HepG2 (cell line): ENCODE measurements around the gene EGR4. TPM values are rescaled to one million over a fixed set of nuclear protein-coding genes. Genes with fewer than 3 reads are reported as not detected.

ENCODE experiments used
- ATAC-seq: fragments of 200-7000 bp; cut with Tn5 transposase; 3 replicates; pipeline ENCODE4 v1.9.1; 2020; ENCODE audit warnings: mild to moderate bottlenecking, moderate library complexity
- BruUV-seq: library from RNA; stranded (reverse); fragments of 400-500 nt; replicated peaks from 2 replicates; lab custom pipeline; 2021; lab: Mats Ljungman, UMichigan
- CTCF ChIA-PET: fragments of 300-600 bp; formaldehyde crosslinking; extraction: SDS; loops from one replicate; lab custom pipeline; 2021; ENCODE audit warnings: low total read pairs, inconsistent platforms, low intra/inter-chr PET ratio; lab: Yijun Ruan, JAX
- POLR2A ChIA-PET: fragments of 350-600 bp; sonication (Branson Sonifier 250); formaldehyde crosslinking; loops from one replicate; lab custom pipeline; 2020; ENCODE audit warnings: antibody characterized with exemption, inconsistent platforms; lab: Yijun Ruan, JAX
- DNase-seq: peaks from one replicate; pipeline ENCODE4 v3.0.0-alpha.2; 2015; ENCODE audit warnings: low spot score
- FAIRE-seq: peaks from 3 replicates; lab custom pipeline; 2011; peaks lifted over from hg19 to GRCh38; lab: Jason Lieb, UNC
- H2AFZ ChIP-seq: one replicate; pipeline ENCODE4 v1.6.1; 2011; ENCODE audit warnings: low read length, inconsistent platforms
- H3K27ac ChIP-seq: fragments of 300-600 bp; 3 replicates; pipeline ENCODE4 v1.8.0; 2011; ENCODE audit warnings: mixed run types, mild to moderate bottlenecking, mixed read lengths, low read length, inconsistent platforms; ENCODE audit not compliant: insufficient read depth; ENCODE audit errors: extremely low read length
- H3K27me3 ChIP-seq, 2 experiments: fragments of 200-600 bp in 1 of 2; 2 replicates in 1 of 2; 3 replicates in 1 of 2; pipeline versions ENCODE4 v1.6.0 to v1.8.0; 2011; ENCODE audit warnings: low read length in 2 of 2, mild to moderate bottlenecking in 2 of 2, moderate library complexity in 2 of 2, inconsistent platforms in 1 of 2; ENCODE audit not compliant: insufficient read depth in 2 of 2, control insufficient read depth in 1 of 2
- H3K36me3 ChIP-seq, 2 experiments: fragments of 200-600 bp in 1 of 2; replicated peaks in 1 of 2; 2 replicates in 1 of 2; 3 replicates in 1 of 2; pipeline versions ENCODE4 v1.5.1 to v1.8.0; 2011; ENCODE audit warnings: low read length in 2 of 2, inconsistent platforms in 1 of 2; ENCODE audit not compliant: insufficient read depth in 2 of 2, control insufficient read depth in 1 of 2
- H3K4me1 ChIP-seq: 2 replicates; pipeline ENCODE4 v1.5.1; 2012; ENCODE audit warnings: low read length, inconsistent platforms; ENCODE audit not compliant: insufficient read depth
- H3K4me2 ChIP-seq: 2 replicates; pipeline ENCODE4 v1.6.0; 2011; ENCODE audit warnings: low read depth, low read length, inconsistent platforms
- H3K4me3 ChIP-seq, 3 experiments: fragments of 200-600 bp in 1 of 3; sonication (generic), shearing (Covaris generic) in 1 of 3; replicated peaks in 1 of 3; 2 replicates each; pipeline ENCODE4 v1.5.1; 2011 to 2016; ENCODE audit warnings: low read length in 3 of 3, inconsistent platforms in 2 of 3, low read depth in 2 of 3, mild to moderate bottlenecking in 2 of 3, control low read depth in 1 of 3, mixed read lengths in 1 of 3; ENCODE audit not compliant: insufficient read depth in 1 of 3
- H3K79me2 ChIP-seq: one replicate; pipeline ENCODE4 v1.6.1; 2011; ENCODE audit warnings: low read length, inconsistent platforms; ENCODE audit not compliant: insufficient read depth
- H3K9ac ChIP-seq: 2 replicates; pipeline ENCODE4 v1.6.0; 2011; ENCODE audit warnings: mild to moderate bottlenecking, low read depth, low read length, inconsistent platforms; ENCODE audit not compliant: insufficient read depth
- H3K9me3 ChIP-seq: 2 replicates; pipeline ENCODE4 v1.5.1; 2012; ENCODE audit warnings: mild to moderate bottlenecking, low read length
- H4K20me1 ChIP-seq: 2 replicates; pipeline ENCODE4 v1.6.0; 2011; ENCODE audit warnings: inconsistent platforms, mild to moderate bottlenecking, low read length, moderate library complexity; ENCODE audit not compliant: insufficient read depth
- AGO2 ChIP-seq: fragments of 200-400 bp; formaldehyde crosslinking; optimal IDR thresholded peaks from 2 replicates; pipeline ENCODE3; 2017; ENCODE audit warnings: mild to moderate bottlenecking, low read depth, low read length, moderate library complexity
- ATF7 ChIP-seq, 2 experiments: fragments of 450-650 bp in 1 of 2; sonication (generic) in 1 of 2; formaldehyde crosslinking in 1 of 2; IDR thresholded peaks; 2 replicates each; pipeline versions ENCODE4 v1.4.0 to v1.6.1; 2016 to 2020; ENCODE audit warnings: antibody characterized with exemption in 1 of 2, mild to moderate bottlenecking in 1 of 2, missing genetic modification reagents in 1 of 2
- MAX ChIP-seq: IDR thresholded peaks from 2 replicates; pipeline ENCODE4 v1.6.1; 2012; ENCODE audit warnings: inconsistent platforms
- PTBP1 ChIP-seq: fragments of 200-400 bp; formaldehyde crosslinking; IDR thresholded peaks from 2 replicates; pipeline ENCODE4 v1.6.1; 2018; ENCODE audit warnings: low read length, low read depth; ENCODE audit not compliant: poor library complexity, severe bottlenecking
- SIX4 ChIP-seq: sonication (generic); formaldehyde crosslinking; IDR thresholded peaks from 2 replicates; pipeline ENCODE4 v1.4.0; 2020; ENCODE audit warnings: missing genetic modification reagents
- ZNF263 ChIP-seq: sonication (generic); formaldehyde crosslinking; IDR thresholded peaks from 2 replicates; pipeline ENCODE4 v1.4.0; 2020; ENCODE audit warnings: missing genetic modification reagents
- ZNF687 ChIP-seq: sonication (generic); formaldehyde crosslinking; IDR thresholded peaks from 2 replicates; pipeline ENCODE4 v1.5.1; 2020; ENCODE audit warnings: mild to moderate bottlenecking, missing genetic modification reagents, moderate library complexity
- ZXDC ChIP-seq: sonication (generic); formaldehyde crosslinking; IDR thresholded peaks from 2 replicates; pipeline ENCODE4 v1.5.0; 2020; ENCODE audit warnings: mild to moderate bottlenecking, missing genetic modification reagents
- WGBS: methylation state at CpG from one replicate; pipeline ENCODE4 v1.1.6; 2017; ENCODE audit warnings: low lambda C conversion rate; 5-methylcytosine and 5-hydroxymethylcytosine counted together
- in situ Hi-C: cut with HindIII; loops from 2 replicates; pipeline ENCODE4 v1.10.0; 2017; ENCODE audit warnings: low pct_unique_long_range_greater_than_20kb; ENCODE audit not compliant: extremely low pct_ligation_motif_present
- intact Hi-C: fragments of 100-400 bp; cut with micrococcal nuclease; formaldehyde crosslinking; loops from one replicate; pipeline ENCODE4 v1.10.0; 2022; ENCODE audit not compliant: unreplicated experiment
- polyA plus RNA-seq, 8 experiments: library from polyadenylated mRNA; depleted of rRNA in 3 of 8; stranded (reverse) in 7 of 8; unstranded in 1 of 8; fragments of >200 nt; fragmentation: Illumina TruSeq in 4 of 8; extraction: Trizol in 4 of 8; gene quantifications; 2 replicates each; pipeline versions ENCODE4 v1.2.1 to v1.2.3, GENCODE V29; 2011 to 2016; ENCODE audit warnings: low read depth in 4 of 8, missing spikeins in 1 of 8, mixed read lengths in 1 of 8; ENCODE audit not compliant: insufficient read depth in 1 of 8
- total RNA-seq, 5 experiments: library from RNA; depleted of rRNA; stranded (reverse); fragments of >200 nt; fragmentation: Illumina TruSeq; extraction: Trizol; gene quantifications; 2 replicates each; pipeline ENCODE4 v1.2.3, GENCODE V29; 2016; ENCODE audit warnings: low read depth in 1 of 5

The EGR4 gene
- total and polyA plus RNA-seq, 2 of the 13 experiments (the other 11 are each of a cell fraction or from before 2014, with no cell fraction given): not detected

GRCh38 chr2:73264332-73264606 lies 29.1 kb downstream of the EGR4 start:
- DNase-seq (no peak), ATAC-seq (no peak), FAIRE-seq (no peak)
- Histone ChIP-seq H3K9me3 (no peaks in the 10 kb centered on the region), H2AFZ (no peak overlapping the region), H3K4me1 (peaks cover 51% of the 10 kb centered on the region), H3K4me2 (no peak overlapping the region), H3K79me2 (no peaks in the 10 kb centered on the region), H3K27me3 (no peaks in the 10 kb centered on the region), H3K9ac (no peak overlapping the region), H3K36me3 (peaks cover 2 to 5% of the 10 kb centered on the region in 2 experiments; a peak in 4 of 5 replicates), H3K4me3 (no peak overlapping the region), H3K27ac (peak overlapping the region; percentile 70), H4K20me1 (no peaks in the 10 kb centered on the region)
- 89% methylated on average over 15 of the region's 15 CpGs for WGBS
- peak; percentile 13 for TF ChIP-seq AGO2
- peak; percentile 46 for TF ChIP-seq ATF7 (IDR thresholded peaks at IDR 0.05)
- TF ChIP-seq ATF7 (CRISPR knock-in tag; IDR thresholded peaks at IDR 0.05): no peak
- TF ChIP-seq MAX: no peak
- CTCF ChIA-PET: no interaction called here
- no TSS peak for BruUV-seq
- in situ Hi-C loops: no loop called here
- intact Hi-C loops: loop anchor here (5.0 kb wide), 2 partner anchors 87 to 102 kb away; no protein-coding TSS in a partner anchor
- POLR2A ChIA-PET: no interaction called here

- peak overlapping the region; percentile 38; the same call in 1 of the 2 replicates for H3K9ac ChIP-seq
- H3K4me3 ChIP-seq: no peak overlapping the region
- ChIA-PET CTCF (no interaction called here), POLR2A (interaction anchor here (1.7 kb wide), 1 partner anchor 13 kb away, joined by 5 read pairs; no protein-coding TSS in a partner anchor)
- no peak for FAIRE-seq
- peaks cover 51% of the 10 kb centered on the region for H3K4me1 ChIP-seq
- intact Hi-C loops: loop anchor here (2.0 to 5.0 kb wide), 3 partner anchors 27 to 101 kb away; no protein-coding TSS in a partner anchor
- DNase-seq: no peak
- WGBS: 96% methylated on average over 16 of the region's 16 CpGs
- BruUV-seq: no TSS peak
- H3K9me3 ChIP-seq: no peaks in the 10 kb centered on the region
- H3K27me3 ChIP-seq: no peaks in the 10 kb centered on the region
- H3K27ac ChIP-seq: peak overlapping the region; percentile 70
- in situ Hi-C loops: no loop called here
- peaks cover 5 to 7% of the 10 kb centered on the region in 2 experiments; a peak in 4 of 5 replicates for H3K36me3 ChIP-seq
- ATAC-seq: no peak
- H3K79me2 ChIP-seq: no peaks in the 10 kb centered on the region
- H3K4me2 ChIP-seq: no peak overlapping the region
- no peak overlapping the region for H2AFZ ChIP-seq
- no peaks in the 10 kb centered on the region for H4K20me1 ChIP-seq
- no peak for TF ChIP-seq ZXDC (CRISPR knock-in tag)
- TF ChIP-seq SIX4 (CRISPR knock-in tag): no peak
- peak; percentile 27; the same call in 1 of the 2 replicates for TF ChIP-seq ZNF687 (CRISPR knock-in tag)
- no peak for TF ChIP-seq ZNF263
- no peak for TF ChIP-seq PTBP1
Measured at GRCh38 chr2:73263540-73264331, 29.6 kb downstream of the EGR4 start.
